Right lobe of liver (tissue), 4 donors: ENCODE data around the gene CUEDC1.

ENCODE experiments used
- CTCF ChIP-seq, 4 donors: fragments of 200-600 bp in 3 of 4; fragments of 450-650 bp in 1 of 4; IDR thresholded peaks; one replicate each; pipeline versions ENCODE4 v1.5.1 to v1.8.0; 2016 to 2022; ENCODE audit warnings: antibody characterized with exemption in 4 of 4, mild to moderate bottlenecking in 2 of 4
- POLR2A ChIP-seq: fragments of 450-650 bp; IDR thresholded peaks from one replicate; pipeline ENCODE4 v1.6.1; 2017; ENCODE audit warnings: antibody characterized with exemption, mild to moderate bottlenecking
- donor health status: DM: no; HTN: no; CAD: no.
- donor health status: DM: no; HTN: no; CAD: no.
- donor health status: DM: no; HTN: yes; CAD: no.

GRCh38 chr17:58001461-58002124 is 46.4 kb upstream of the CUEDC1 start:
- TF ChIP-seq POLR2A, result no peak
- TF ChIP-seq CTCF (IDR thresholded peaks at IDR 0.05), result no peak
